ENCODE measurements around the gene TSHZ2. TPM values are rescaled to one million over a fixed set of nuclear protein-coding genes. Genes with fewer than 3 reads are reported as not detected.

The TSHZ2 gene
- total and polyA plus RNA-seq, 9 of the 15 experiments (the other 6 are each of a cell fraction or from before 2014, with no cell fraction given) = 0.03 to 0.20 (median 0.05) TPM; not detected in 4

- no peaks in the 10 kb centered on the region for H3K36me3 ChIP-seq (ENCODE audit: control insufficient read depth, insufficient read depth, low read length)
- no peaks in the 10 kb centered on the region for H4K20me1 ChIP-seq (replicated peaks; ENCODE audit: control insufficient read depth, insufficient read depth, low read length)
- peaks cover 2 to 20% of the 10 kb centered on the region in 2 experiments; a peak in 3 of 5 replicates for H3K4me1 ChIP-seq (replicated peaks in 1 of 2; ENCODE audit: control insufficient read depth in 2 of 2, insufficient read depth in 2 of 2, low read length in 2 of 2)
- in situ Hi-C loops (cut with MboI) = no loop called here
- H3K9me3 ChIP-seq (replicated peaks; ENCODE audit: control insufficient read depth, insufficient read depth, low read depth, low read length) = peaks cover 4% of the 10 kb centered on the region; the same call in 1 of the 2 replicates
- POLR2A ChIA-PET = no interaction called here
- H3K9ac ChIP-seq (ENCODE audit: insufficient read depth in 1 of 2, low read depth in 2 of 2, low read length in 2 of 2) = no peak overlapping the region
- intact Hi-C loops (cut with micrococcal nuclease) = no loop called here
- no peaks in the 10 kb centered on the region for H3K27me3 ChIP-seq (ENCODE audit: control insufficient read depth in 2 of 2, insufficient read depth in 2 of 2, low read length in 2 of 2)
- WGBS (ENCODE audit: insufficient coverage, low coverage, missing lambda C conversion rate) = 17% methylated on average over 8 of the region's 8 CpGs
- no peak overlapping the region for H3K4me3 ChIP-seq
- H3K9me1 ChIP-seq (ENCODE audit: control insufficient read depth, insufficient read depth, low read length) = no peaks in the 10 kb centered on the region
- peak; percentile 83 for TF ChIP-seq ZNF766 (CRISPR knock-in tag; conservative IDR thresholded peaks at IDR 0.05)
- no peak for TF ChIP-seq WHSC1 (IDR thresholded peaks at IDR 0.05; ENCODE audit: low read length)
- no peak for TF ChIP-seq BCOR (IDR thresholded peaks at IDR 0.05)
- H3K4me2 ChIP-seq (ENCODE audit: insufficient read depth, low read length) = no peak overlapping the region
- ATAC-seq (no peak), FAIRE-seq (no peak), DNase-seq (ENCODE audit: extremely low read depth in 1 of 4, low spot score in 3 of 4) (no peak)
- no peak overlapping the region for H3K27ac ChIP-seq (ENCODE audit: extremely low read depth, low read depth, low read length)
- no TSS peak for BruUV-seq (replicated peaks)
- CTCF ChIA-PET (ENCODE audit: low intra/inter-chr PET ratio) = interaction anchor here (0.5 kb wide), 1 partner anchor 90 kb away, joined by 4 read pairs; no protein-coding TSS in a partner anchor
- H2AFZ ChIP-seq (ENCODE audit: low read depth, low read length) = 0 out of 2 replicates have a peak overlapping the region, but pooled peaks have one; percentile 4
- H3K79me2 ChIP-seq (ENCODE audit: control insufficient read depth, insufficient read depth, low read length) = no peaks in the 10 kb centered on the region
Observed at GRCh38 chr20:53306192-53306805, 334.1 kb downstream of the TSHZ2 start.

- ChIA-PET CTCF (ENCODE audit: low intra/inter-chr PET ratio) (no interaction called here), POLR2A (interaction anchor here (0.6 kb wide), 2 partner anchors 9 to 32 kb away, joined by 3 read pairs; no protein-coding TSS in a partner anchor)
- no peak overlapping the region for H3K27ac ChIP-seq (ENCODE audit: extremely low read depth, low read depth, low read length)
- in situ Hi-C loops (cut with MboI) = no loop called here
- DNase-seq (ENCODE audit: extremely low read depth in 1 of 4, low spot score in 3 of 4) = no peak
- no peak overlapping the region for H3K4me3 ChIP-seq
- H3K27me3 ChIP-seq (ENCODE audit: control insufficient read depth in 2 of 2, insufficient read depth in 2 of 2, low read length in 2 of 2) = no peaks in the 10 kb centered on the region
- H3K9me3 ChIP-seq (replicated peaks; ENCODE audit: control insufficient read depth, insufficient read depth, low read depth, low read length) = peaks cover 4% of the 10 kb centered on the region; the same call in 1 of the 2 replicates
- no peak for FAIRE-seq
- ATAC-seq = no peak; the same call in 2 of the 3 replicates
- BruUV-seq (replicated peaks) = no TSS peak
- TF ChIP-seq SIN3B (IDR thresholded peaks at IDR 0.05; ENCODE audit: low read depth) (no peak), PHF20 (IDR thresholded peaks at IDR 0.05; ENCODE audit: partially characterized antibody) (no peak), TBP (optimal IDR thresholded peaks at IDR 0.05; ENCODE audit: low read depth, low read length) (no peak)
- intact Hi-C loops (cut with micrococcal nuclease) = no loop called here
- no peaks in the 10 kb centered on the region for H3K9me1 ChIP-seq (ENCODE audit: control insufficient read depth, insufficient read depth, low read length)
- H3K4me2 ChIP-seq (ENCODE audit: insufficient read depth, low read length) = no peak overlapping the region
- H3K79me2 ChIP-seq (ENCODE audit: control insufficient read depth, insufficient read depth, low read length) = no peaks in the 10 kb centered on the region
- H3K4me1 ChIP-seq (replicated peaks in 1 of 2; ENCODE audit: control insufficient read depth in 2 of 2, insufficient read depth in 2 of 2, low read length in 2 of 2) = peaks cover 0 to 6% of the 10 kb centered on the region in 2 experiments; a peak in 3 of 5 replicates
- peak overlapping the region; percentile 59 for H2AFZ ChIP-seq (ENCODE audit: low read depth, low read length)
- no peaks in the 10 kb centered on the region for H4K20me1 ChIP-seq (replicated peaks; ENCODE audit: control insufficient read depth, insufficient read depth, low read length)
- 47% methylated on average over 16 of the region's 16 CpGs for WGBS (ENCODE audit: insufficient coverage, low coverage, missing lambda C conversion rate)
- H3K9ac ChIP-seq (ENCODE audit: insufficient read depth in 1 of 2, low read depth in 2 of 2, low read length in 2 of 2) = no peak overlapping the region
- H3K36me3 ChIP-seq (ENCODE audit: control insufficient read depth, insufficient read depth, low read length) = no peaks in the 10 kb centered on the region
Observed at GRCh38 chr20:53307964-53308597, 335.9 kb downstream of the TSHZ2 start.
